Fibroblast of pulmonary artery (primary cell): ENCODE results near the gene VN1R4.
A peak's percentile ranks its signal among the peaks of the same experiment; 100 is the strongest.
"Not testable (repeated sequence)": the region's sequence is repeated elsewhere in the genome, so short reads cannot be mapped to it uniquely, and the experiment has no call there.

Experiments used
- DNase-seq: peaks from one replicate; pipeline ENCODE4 v3.0.0-alpha.2; 2010; ENCODE audit warnings: low read depth
- H3K4me3 ChIP-seq: replicated peaks from 2 replicates; pipeline ENCODE4 v1.5.1; 2011; ENCODE audit warnings: low read depth, mild to moderate bottlenecking, control low read depth, low read length, moderate library complexity
- TF ChIP-seq, protein P1 (sequence below): IDR thresholded peaks from 2 replicates; pipeline ENCODE4 v1.5.1; 2011; ENCODE audit warnings: mild to moderate bottlenecking, control low read depth, low read length, inconsistent platforms; ENCODE audit errors: missing control alignments

The VN1R4 gene, protein sequence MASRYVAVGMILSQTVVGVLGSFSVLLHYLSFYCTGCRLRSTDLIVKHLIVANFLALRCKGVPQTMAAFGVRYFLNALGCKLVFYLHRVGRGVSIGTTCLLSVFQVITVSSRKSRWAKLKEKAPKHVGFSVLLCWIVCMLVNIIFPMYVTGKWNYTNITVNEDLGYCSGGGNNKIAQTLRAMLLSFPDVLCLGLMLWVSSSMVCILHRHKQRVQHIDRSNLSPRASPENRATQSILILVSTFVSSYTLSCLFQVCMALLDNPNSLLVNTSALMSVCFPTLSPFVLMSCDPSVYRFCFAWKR

DNA sequence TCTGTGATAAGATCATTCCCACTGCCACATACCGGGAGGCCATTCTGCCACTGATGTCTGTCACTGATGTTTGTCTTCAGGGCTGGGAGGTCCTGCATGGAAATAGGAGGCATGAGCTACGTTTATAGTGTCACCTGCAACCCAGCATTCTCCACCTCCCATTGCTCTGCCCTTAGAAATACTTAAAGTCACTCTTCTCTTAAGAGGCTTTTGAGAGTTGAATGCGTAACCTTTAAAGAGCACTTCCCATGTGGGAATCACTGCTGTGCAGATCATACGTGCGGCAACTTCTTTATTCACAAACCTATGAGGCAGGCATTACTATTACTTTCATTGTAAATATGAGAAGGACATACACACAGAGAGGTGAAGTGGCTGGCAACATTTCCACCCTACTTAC is at the start of gene VN1R4:
Gene VN1R4 (minus strand): TSS at position 101 of the 400 bp plus-strand sequence. CDS start 58 bp downstream, at position 43.
- not testable (repeated sequence) for DNase-seq, H3K4me3 ChIP-seq

DNA sequence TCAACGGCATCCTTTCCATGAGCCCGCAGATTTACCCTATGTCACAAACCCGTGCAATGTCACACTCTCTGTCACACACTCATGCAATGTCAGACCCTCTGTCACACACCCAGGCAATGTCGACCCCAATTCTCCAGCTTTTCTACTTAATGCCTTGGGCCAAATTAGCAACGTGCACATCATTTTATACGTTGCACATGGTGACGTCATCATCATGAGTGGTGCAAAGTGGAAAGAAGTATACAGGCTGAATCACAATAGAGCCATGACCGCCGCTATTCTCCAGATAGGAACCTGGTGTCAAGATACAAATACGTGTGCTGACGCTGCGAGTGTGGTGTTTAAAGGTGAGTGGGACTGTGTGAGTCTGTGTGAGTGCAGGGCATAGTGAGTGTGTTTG is 44.4 kb upstream of the VN1R4 start:
- TF ChIP-seq, protein P1, sequence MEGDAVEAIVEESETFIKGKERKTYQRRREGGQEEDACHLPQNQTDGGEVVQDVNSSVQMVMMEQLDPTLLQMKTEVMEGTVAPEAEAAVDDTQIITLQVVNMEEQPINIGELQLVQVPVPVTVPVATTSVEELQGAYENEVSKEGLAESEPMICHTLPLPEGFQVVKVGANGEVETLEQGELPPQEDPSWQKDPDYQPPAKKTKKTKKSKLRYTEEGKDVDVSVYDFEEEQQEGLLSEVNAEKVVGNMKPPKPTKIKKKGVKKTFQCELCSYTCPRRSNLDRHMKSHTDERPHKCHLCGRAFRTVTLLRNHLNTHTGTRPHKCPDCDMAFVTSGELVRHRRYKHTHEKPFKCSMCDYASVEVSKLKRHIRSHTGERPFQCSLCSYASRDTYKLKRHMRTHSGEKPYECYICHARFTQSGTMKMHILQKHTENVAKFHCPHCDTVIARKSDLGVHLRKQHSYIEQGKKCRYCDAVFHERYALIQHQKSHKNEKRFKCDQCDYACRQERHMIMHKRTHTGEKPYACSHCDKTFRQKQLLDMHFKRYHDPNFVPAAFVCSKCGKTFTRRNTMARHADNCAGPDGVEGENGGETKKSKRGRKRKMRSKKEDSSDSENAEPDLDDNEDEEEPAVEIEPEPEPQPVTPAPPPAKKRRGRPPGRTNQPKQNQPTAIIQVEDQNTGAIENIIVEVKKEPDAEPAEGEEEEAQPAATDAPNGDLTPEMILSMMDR, result no peak
- no peak overlapping the region for H3K4me3 ChIP-seq
- DNase-seq, result no peak

DNA sequence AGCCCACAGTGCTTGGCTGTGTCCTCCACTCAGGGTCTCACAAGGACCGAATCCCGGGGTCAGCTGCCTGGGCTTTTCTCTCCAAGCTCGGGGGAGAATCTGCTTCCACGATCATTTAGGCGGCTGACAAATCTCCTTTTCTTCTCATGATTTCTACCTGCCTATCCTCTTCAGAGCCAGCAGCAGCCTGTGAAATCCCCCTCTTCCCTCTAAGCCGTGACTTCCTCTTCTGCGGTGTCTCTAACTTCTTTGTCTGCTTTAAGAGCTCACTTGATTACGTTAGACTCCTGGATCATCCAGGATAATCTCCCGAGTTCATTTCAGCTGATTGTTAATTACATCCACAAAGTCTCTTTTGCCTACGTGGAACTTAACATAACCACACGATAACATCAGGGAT is 43.5 kb upstream of the VN1R4 start:
- TF ChIP-seq, protein P1, result no peak
- no peak for DNase-seq
- no peak overlapping the region for H3K4me3 ChIP-seq

DNA sequence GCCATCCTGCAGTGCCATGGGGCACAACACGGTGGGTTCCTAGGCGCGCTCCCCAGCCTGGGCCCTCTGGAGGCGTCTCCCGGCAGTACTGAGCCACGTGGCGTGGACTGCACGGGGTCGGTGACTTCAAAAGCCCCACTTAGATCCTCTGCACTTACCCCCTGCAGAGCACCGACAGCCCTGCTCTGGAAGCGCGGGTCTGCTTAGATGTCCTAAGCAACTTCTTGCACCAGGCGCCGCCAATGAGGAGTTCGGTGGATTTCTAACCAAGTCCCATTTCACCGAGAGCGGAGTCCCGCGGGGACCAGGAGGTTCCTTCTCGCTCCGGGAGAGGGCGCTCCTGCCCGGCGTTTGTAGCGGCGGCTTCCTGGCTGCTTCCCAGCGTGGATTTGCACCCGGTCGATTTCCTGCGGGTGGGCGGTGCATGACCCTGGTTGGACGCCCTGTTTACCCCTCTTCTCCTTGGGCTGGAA is 40.9 kb upstream of the VN1R4 start:
- H3K4me3 ChIP-seq, result no peak overlapping the region

DNA sequence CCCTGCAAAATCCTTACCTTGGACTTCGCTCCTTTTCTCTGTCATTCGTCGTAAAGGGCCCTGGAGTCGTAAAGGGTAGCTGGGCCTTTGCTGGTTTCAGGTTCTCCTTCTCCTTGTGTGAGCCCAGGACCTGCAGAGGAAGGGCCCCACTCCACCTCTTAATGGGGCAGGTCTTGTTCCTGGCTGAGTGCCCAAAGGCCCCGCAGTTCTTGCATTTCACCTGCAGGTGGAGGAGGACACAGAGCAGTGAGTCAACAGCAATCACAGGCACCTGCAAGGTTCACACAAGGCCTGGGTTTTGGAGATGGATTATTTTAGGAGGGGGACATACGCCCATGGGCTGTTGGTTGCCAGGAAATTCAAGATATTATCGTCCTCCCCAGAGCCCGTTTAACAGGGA is 33.8 kb upstream of the VN1R4 start:
- DNase-seq, H3K4me3 ChIP-seq: not testable (repeated sequence)

More for the DNA sequence above, 40.9 kb upstream of the VN1R4 start:
- TF ChIP-seq, protein P1, result peak; percentile 24
- peak; percentile 22 for DNase-seq

DNA sequence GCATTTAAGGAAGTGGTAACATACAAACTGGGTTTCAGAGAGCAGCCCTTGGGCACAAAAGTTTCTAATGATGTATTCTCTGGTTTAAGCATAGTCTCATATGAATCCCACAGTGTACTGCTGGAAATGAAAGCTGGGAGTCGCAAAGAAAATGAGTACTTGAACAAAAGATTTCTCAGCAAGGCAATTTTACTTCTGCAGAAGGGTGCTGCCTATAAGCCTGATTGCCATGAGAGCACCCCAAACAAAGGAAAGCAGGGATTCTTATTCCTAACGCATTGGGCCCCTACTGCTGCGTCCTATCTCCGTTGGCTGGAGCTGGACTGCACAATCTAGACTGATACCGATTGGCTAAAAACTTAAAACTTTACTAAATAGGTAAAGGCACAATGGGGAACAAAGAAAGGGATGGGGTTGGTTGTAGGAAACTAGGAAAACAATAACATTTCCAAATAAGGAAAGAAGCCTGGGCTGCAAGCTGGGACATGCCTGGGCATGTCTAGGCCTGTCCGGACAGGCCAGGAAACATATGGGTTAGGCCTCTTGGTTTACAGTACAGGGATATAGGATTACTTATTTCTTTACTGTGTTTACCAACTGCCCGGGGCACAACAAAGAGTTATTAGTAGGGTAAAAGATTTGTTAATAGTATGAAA is 27.4 kb upstream of the VN1R4 start:
- no peak for DNase-seq
- H3K4me3 ChIP-seq, result no peak overlapping the region

DNA sequence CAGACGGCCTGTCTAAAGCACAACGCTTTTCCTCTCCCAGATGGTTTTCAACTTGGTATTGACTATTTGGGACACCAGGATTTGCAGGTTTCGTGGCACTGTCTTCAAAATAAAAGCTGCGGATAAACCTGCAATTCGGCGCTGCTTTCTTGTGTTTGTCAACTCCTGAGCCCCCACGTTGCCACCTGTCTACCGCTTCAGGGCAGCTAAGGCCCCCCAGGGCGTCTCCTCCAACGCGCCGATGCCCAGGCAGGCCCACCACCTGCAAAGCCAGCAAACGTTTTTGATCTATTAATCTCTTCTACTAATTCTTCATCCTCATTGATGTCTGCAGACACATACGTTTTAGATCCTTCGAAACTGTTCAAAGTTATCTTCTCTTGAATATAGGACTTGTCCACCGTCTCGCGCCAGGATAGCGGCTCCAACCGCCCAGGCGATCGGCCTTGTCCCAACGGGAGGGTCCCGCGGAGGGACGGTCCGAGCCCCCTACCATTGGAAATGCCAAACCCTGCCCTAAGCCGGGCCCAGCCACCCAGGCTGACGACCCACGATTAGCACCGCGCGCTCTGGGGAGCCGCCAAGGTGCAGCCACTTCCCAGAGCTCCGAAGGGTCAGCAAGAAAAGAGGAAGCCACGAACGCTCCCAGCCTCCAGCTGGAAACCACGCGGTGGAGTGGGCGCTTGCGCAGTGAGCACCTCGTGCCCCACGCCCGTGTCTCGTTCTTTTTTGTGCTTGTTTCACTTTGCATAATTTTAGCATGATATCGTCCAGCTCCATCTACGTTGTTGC is 23.4 kb upstream of the VN1R4 start:
- DNase-seq, result no peak
- H3K4me3 ChIP-seq, result no peak overlapping the region
- TF ChIP-seq, protein P1, result no peak

More for the DNA sequence above, 27.4 kb upstream of the VN1R4 start:
- TF ChIP-seq, protein P1, result no peak
